ENCODE measurements around the gene MIDN. TPM values are rescaled to one million over a fixed set of nuclear protein-coding genes. Genes with fewer than 3 reads are reported as not detected.

MIDN gene
- total and polyA plus RNA-seq, 8 donors, result 34.3 to 115 (median 58.9) TPM

- H3K36me3 ChIP-seq, result peaks cover 9 to 78% of the 10 kb centered on the region in 2 donors
- no peak for ATAC-seq
- peaks cover 33 to 71% of the 10 kb centered on the region in 2 donors for H3K4me1 ChIP-seq
- peak overlapping the region; percentile 97 to 99 for H3K27ac ChIP-seq
- H3K9me3 ChIP-seq, result no peaks in the 10 kb centered on the region
- H3K4me3 ChIP-seq, result peak overlapping the region in 1 of 2 donors; percentile 99
- no peak for TF ChIP-seq CTCF (IDR thresholded peaks at IDR 0.05)
- intact Hi-C loops (cut with DNase I), result no loop called here
- no peak for DNase-seq
- no peaks in the 10 kb centered on the region for H3K27me3 ChIP-seq
These were observed 6.3 kb downstream of the MIDN start for GRCh38 chr19:1254530-1255185.

GRCh38 chr19:1255186-1256161 lies 7.1 kb downstream of the MIDN start:
- no peak for TF ChIP-seq CTCF (IDR thresholded peaks at IDR 0.05)
- H3K27ac ChIP-seq, result peak overlapping the region in 1 of 2 donors; percentile 99
- peak overlapping the region in 1 of 2 donors; percentile 99 for H3K4me3 ChIP-seq
- intact Hi-C loops (cut with DNase I), result no loop called here
- H3K9me3 ChIP-seq, result no peaks in the 10 kb centered on the region
- no peaks in the 10 kb centered on the region for H3K27me3 ChIP-seq
- H3K4me1 ChIP-seq, result peaks cover 41 to 79% of the 10 kb centered on the region in 2 donors
- DNase-seq, result no peak
- ATAC-seq, result no peak
- H3K36me3 ChIP-seq, result peaks cover 9 to 71% of the 10 kb centered on the region in 2 donors

GRCh38 chr19:1256646-1257474 lies 8.5 kb downstream of the MIDN start:
- Histone ChIP-seq H3K27me3 (no peaks in the 10 kb centered on the region), H3K4me1 (peaks cover 49 to 91% of the 10 kb centered on the region in 2 donors), H3K36me3 (peaks cover 9 to 58% of the 10 kb centered on the region in 2 donors), H3K9me3 (no peaks in the 10 kb centered on the region), H3K4me3 (no peak overlapping the region), H3K27ac (peak overlapping the region; percentile 19 to 99)
- no peak for ATAC-seq
- intact Hi-C loops (cut with DNase I), result no loop called here
- TF ChIP-seq CTCF (IDR thresholded peaks at IDR 0.05), result no peak
- no peak for DNase-seq

GRCh38 chr19:1257475-1258162 lies 9.2 kb downstream of the MIDN start:
- Histone ChIP-seq H3K9me3 (no peaks in the 10 kb centered on the region), H3K27ac (peak overlapping the region; percentile 93 to 99), H3K27me3 (no peaks in the 10 kb centered on the region), H3K4me3 (peak overlapping the region in 1 of 2 donors; percentile 68), H3K4me1 (peaks cover 57 to 94% of the 10 kb centered on the region in 2 donors), H3K36me3 (peaks cover 9 to 56% of the 10 kb centered on the region in 2 donors)
- ATAC-seq, result no peak
- peak in 1 of 4 donors; percentile 79 for DNase-seq
- TF ChIP-seq CTCF (IDR thresholded peaks at IDR 0.05), result no peak
- intact Hi-C loops (cut with DNase I), result no loop called here
